ENCODE results near the gene PPFIBP1. TPM values are rescaled to one million over a fixed set of nuclear protein-coding genes. Genes with fewer than 3 reads are reported as not detected.

PPFIBP1 gene
- total and polyA plus RNA-seq, 2 of the 13 experiments (the other 11 are each of a cell fraction or from before 2014, with no cell fraction given) = 16.2 to 21.8 TPM

GRCh38 chr12:27703720-27704452 lies 179.9 kb downstream of the PPFIBP1 start (continued):
- peak; percentile 55; the same call in 1 of the 2 replicates for TF ChIP-seq MIER3 (CRISPR knock-in tag; IDR thresholded peaks at IDR 0.05; ENCODE audit: borderline replicate concordance)
- peak; percentile 36; the same call in 1 of the 2 replicates for TF ChIP-seq KAT8 (CRISPR knock-in tag; IDR thresholded peaks at IDR 0.05)
- no peak for TF ChIP-seq PAF1 (CRISPR knock-in tag; IDR thresholded peaks at IDR 0.05)
- TF ChIP-seq CCDC6 (CRISPR knock-in tag; IDR thresholded peaks at IDR 0.05) = no peak
- no peak for TF ChIP-seq ZNF225 (CRISPR knock-in tag; IDR thresholded peaks at IDR 0.05)
- TF ChIP-seq ZSCAN12 (CRISPR knock-in tag; IDR thresholded peaks at IDR 0.05) = no peak
- TF ChIP-seq REL (CRISPR knock-in tag; conservative IDR thresholded peaks at IDR 0.05) = no peak
- TF ChIP-seq KDM6A (CRISPR knock-in tag; IDR thresholded peaks at IDR 0.05; ENCODE audit: low read depth) = no peak
- no peak for TF ChIP-seq IRX3 (CRISPR knock-in tag; IDR thresholded peaks at IDR 0.05; ENCODE audit: borderline replicate concordance, low read depth)
- TF ChIP-seq FOXA3 (CRISPR knock-in tag; IDR thresholded peaks at IDR 0.05) = peak; percentile 35; the same call in 1 of the 2 replicates
- TF ChIP-seq GTF2F1 (IDR thresholded peaks at IDR 0.05; ENCODE audit: low read length) = no peak
- no peak for TF ChIP-seq ZSCAN30 (CRISPR knock-in tag; IDR thresholded peaks at IDR 0.05)
- no peak for TF ChIP-seq BCL3 (CRISPR knock-in tag; IDR thresholded peaks at IDR 0.05)
- no peak for TF ChIP-seq E2F1 (CRISPR knock-in tag; IDR thresholded peaks at IDR 0.05)
- no peak for TF ChIP-seq ZNF83 (CRISPR knock-in tag; IDR thresholded peaks at IDR 0.05; ENCODE audit: borderline replicate concordance)
- TF ChIP-seq ZNF652 (CRISPR knock-in tag; IDR thresholded peaks at IDR 0.05; ENCODE audit: borderline replicate concordance, low read depth) = 0 out of 2 replicates have a peak, but pooled peaks have one; percentile 22
- TF ChIP-seq SRSF9 (IDR thresholded peaks at IDR 0.05; ENCODE audit: borderline replicate concordance, insufficient read depth, low read depth, low read length, poor library complexity, severe bottlenecking) = no peak
- TF ChIP-seq KLF15 (CRISPR knock-in tag; IDR thresholded peaks at IDR 0.05; ENCODE audit: borderline replicate concordance) = no peak
- no peak for TF ChIP-seq PHF8 (CRISPR knock-in tag; IDR thresholded peaks at IDR 0.05)
- no peak for TF ChIP-seq KDM5B (CRISPR knock-in tag; IDR thresholded peaks at IDR 0.05; ENCODE audit: borderline replicate concordance)
- no peak for TF ChIP-seq IKZF1 (IDR thresholded peaks at IDR 0.05)
- no peak for TF ChIP-seq NFATC3 (CRISPR knock-in tag; IDR thresholded peaks at IDR 0.05)
- no peak for TF ChIP-seq ZNF747 (CRISPR knock-in tag; IDR thresholded peaks at IDR 0.05; ENCODE audit: borderline replicate concordance)
- no peak for TF ChIP-seq HBP1 (CRISPR knock-in tag; IDR thresholded peaks at IDR 0.05; ENCODE audit: low read depth)
- TF ChIP-seq SIX4 (CRISPR knock-in tag; IDR thresholded peaks at IDR 0.05) = no peak
- TF ChIP-seq NR2F6 (IDR thresholded peaks at IDR 0.05) = no peak
- peak; percentile 26; the same call in 1 of the 2 replicates for TF ChIP-seq NR2F6 (CRISPR knock-in tag; IDR thresholded peaks at IDR 0.05)
- no peak for TF ChIP-seq SMARCE1 (IDR thresholded peaks at IDR 0.05; ENCODE audit: borderline replicate concordance)
